GM12878 (cell line): ENCODE data around the gene ZBTB22. TPM values are rescaled to one million over a fixed set of nuclear protein-coding genes. Genes with fewer than 3 reads are reported as not detected.
A peak's percentile ranks its signal among the peaks of the same experiment; 100 is the strongest.

ENCODE experiments used
- BACH1 ChIP-seq: fragments of 450-650 bp; IDR thresholded peaks from 2 replicates; pipeline ENCODE4 v1.6.1; 2017; ENCODE audit warnings: mild to moderate bottlenecking, borderline replicate concordance
- BMI1 ChIP-seq: fragments of 450-650 bp; IDR thresholded peaks from 2 replicates; pipeline ENCODE4 v1.6.1; 2016; ENCODE audit warnings: mild to moderate bottlenecking, moderate library complexity, borderline replicate concordance
- EGR1 ChIP-seq, 2 experiments: IDR thresholded peaks; 1 replicate in 1 of 2; 2 replicates in 1 of 2; pipeline ENCODE4 v1.6.1; 2011 to 2012; ENCODE audit warnings: low read depth in 2 of 2, low read length in 2 of 2, borderline replicate concordance in 1 of 2, mild to moderate bottlenecking in 1 of 2, moderate library complexity in 1 of 2
- FOXK2 ChIP-seq: fragments of 450-650 bp; IDR thresholded peaks from 2 replicates; pipeline ENCODE4 v1.6.1; 2017; ENCODE audit warnings: mild to moderate bottlenecking, moderate library complexity
- HDGF ChIP-seq: fragments of 450-650 bp; IDR thresholded peaks from 2 replicates; pipeline ENCODE4 v1.6.1; 2016; ENCODE audit warnings: antibody characterized with exemption
- IRF3 ChIP-seq: fragments of 450-650 bp; IDR thresholded peaks from 2 replicates; pipeline ENCODE4 v1.6.1; 2014; ENCODE audit warnings: mild to moderate bottlenecking
- MLLT1 ChIP-seq: fragments of 450-650 bp; IDR thresholded peaks from 2 replicates; pipeline ENCODE4 v1.6.1; 2016; ENCODE audit warnings: mild to moderate bottlenecking
- NFIC ChIP-seq: IDR thresholded peaks from 2 replicates; pipeline ENCODE4 v1.6.1; 2012; ENCODE audit warnings: low read depth, mild to moderate bottlenecking, inconsistent platforms, low read length, moderate library complexity
- NFYA ChIP-seq: IDR thresholded peaks from 2 replicates; pipeline ENCODE4 v1.6.1; 2011; ENCODE audit warnings: low read depth, mild to moderate bottlenecking, low read length, improper control_type of control experiment, borderline replicate concordance
- NKRF ChIP-seq: fragments of 450-650 bp; conservative IDR thresholded peaks from 2 replicates; pipeline ENCODE4 v1.6.1; 2017; ENCODE audit warnings: mild to moderate bottlenecking, moderate library complexity
- POLR2A ChIP-seq: IDR thresholded peaks from 2 replicates; pipeline ENCODE4 v1.6.1; 2011; ENCODE audit warnings: low read depth, mild to moderate bottlenecking, low read length
- RAD21 ChIP-seq: IDR thresholded peaks from 2 replicates; pipeline ENCODE4 v1.6.1; 2011; ENCODE audit warnings: mild to moderate bottlenecking, low read depth, low read length, moderate library complexity; ENCODE audit not compliant: insufficient read depth
- USF1 ChIP-seq: IDR thresholded peaks from 2 replicates; pipeline ENCODE4 v1.6.1; 2011; ENCODE audit warnings: borderline replicate concordance, low read depth, mild to moderate bottlenecking, moderate library complexity, mixed read lengths, low read length; ENCODE audit not compliant: insufficient read depth; ENCODE audit errors: extremely low read length
- YY1 ChIP-seq: IDR thresholded peaks from 2 replicates; pipeline ENCODE4 v1.6.1; 2011; ENCODE audit warnings: low read depth, mild to moderate bottlenecking, low read length
- ZNF207 ChIP-seq: fragments of 450-650 bp; IDR thresholded peaks from 2 replicates; pipeline ENCODE4 v1.6.1; 2014; ENCODE audit warnings: antibody characterized with exemption, mild to moderate bottlenecking, borderline replicate concordance
- ZNF274 ChIP-seq: IDR thresholded peaks from one replicate; pipeline ENCODE4 v1.8.0; 2011; ENCODE audit not compliant: insufficient read length, insufficient read depth
- polyA plus RNA-seq, 11 experiments: library from polyadenylated mRNA; depleted of rRNA in 4 of 11; unstranded in 6 of 11; stranded (reverse) in 5 of 11; fragments of >200 nt; fragmentation: Nextera tagmentation in 4 of 11; fragmentation: Illumina TruSeq in 1 of 11; extraction: Ambion mirVana in 4 of 11; extraction: Trizol in 1 of 11; gene quantifications; 1 replicate in 1 of 11; 2 replicates in 10 of 11; pipeline versions ENCODE4 v1.2.1 to v1.2.3, GENCODE V29; 2011 to 2016; ENCODE audit warnings: inconsistent platforms in 2 of 11, missing spikeins in 2 of 11, low read depth in 1 of 11
- total RNA-seq, 4 experiments: library from RNA; depleted of rRNA in 3 of 4; stranded (reverse); fragments of >200 nt in 3 of 4; fragmentation: Illumina TruSeq in 1 of 4; extraction: Trizol in 1 of 4; gene quantifications; 2 replicates each; pipeline versions ENCODE4 v1.2.1 to v1.2.3, GENCODE V29; 2013 to 2021
- TF ChIP-seq, protein P1 (sequence below): fragments of 150-350 bp; IDR thresholded peaks from 2 replicates; pipeline ENCODE4 v1.6.1; 2016; ENCODE audit warnings: low read depth, low read length

Gene ZBTB22
- total and polyA plus RNA-seq, 10 of the 15 experiments (the other 5 are each of a cell fraction or from before 2014, with no cell fraction given) = 0.11 to 9.9 (median 4.8) TPM

GRCh38 chr6:33297956-33298772, 19.4 kb downstream of the ZBTB22 start (continued):
- peak; percentile 34; the same call in 1 of the 2 replicates for TF ChIP-seq FOXK2
- no peak for TF ChIP-seq NFIC
- no peak for TF ChIP-seq NFYA
- no peak for TF ChIP-seq ZNF274
- peak; percentile 31; the same call in 1 of the 2 replicates for TF ChIP-seq ZNF207
- TF ChIP-seq USF1 = no peak
- no peak for TF ChIP-seq RAD21
- TF ChIP-seq YY1 = 0 out of 2 replicates have a peak, but pooled peaks have one; percentile 15
- 0 out of 2 replicates have a peak, but pooled peaks have one; percentile 52 for TF ChIP-seq POLR2A
- TF ChIP-seq NKRF = peak; percentile 93
- 0 out of 2 replicates have a peak, but pooled peaks have one; percentile 25 for TF ChIP-seq MLLT1
- no peak for TF ChIP-seq IRF3
- TF ChIP-seq BACH1 = peak; percentile 41; the same call in 1 of the 2 replicates
- no peak for TF ChIP-seq BMI1
- TF ChIP-seq EGR1 (IDR thresholded peaks at IDR 0.05; ENCODE audit: borderline replicate concordance in 1 of 2, low read depth in 2 of 2, low read length in 2 of 2) = peak in 1 of 2 experiments; percentile 47; a peak in 2 of 3 replicates
- TF ChIP-seq HDGF = 0 out of 2 replicates have a peak, but pooled peaks have one; percentile 69
- TF ChIP-seq, protein P1, sequence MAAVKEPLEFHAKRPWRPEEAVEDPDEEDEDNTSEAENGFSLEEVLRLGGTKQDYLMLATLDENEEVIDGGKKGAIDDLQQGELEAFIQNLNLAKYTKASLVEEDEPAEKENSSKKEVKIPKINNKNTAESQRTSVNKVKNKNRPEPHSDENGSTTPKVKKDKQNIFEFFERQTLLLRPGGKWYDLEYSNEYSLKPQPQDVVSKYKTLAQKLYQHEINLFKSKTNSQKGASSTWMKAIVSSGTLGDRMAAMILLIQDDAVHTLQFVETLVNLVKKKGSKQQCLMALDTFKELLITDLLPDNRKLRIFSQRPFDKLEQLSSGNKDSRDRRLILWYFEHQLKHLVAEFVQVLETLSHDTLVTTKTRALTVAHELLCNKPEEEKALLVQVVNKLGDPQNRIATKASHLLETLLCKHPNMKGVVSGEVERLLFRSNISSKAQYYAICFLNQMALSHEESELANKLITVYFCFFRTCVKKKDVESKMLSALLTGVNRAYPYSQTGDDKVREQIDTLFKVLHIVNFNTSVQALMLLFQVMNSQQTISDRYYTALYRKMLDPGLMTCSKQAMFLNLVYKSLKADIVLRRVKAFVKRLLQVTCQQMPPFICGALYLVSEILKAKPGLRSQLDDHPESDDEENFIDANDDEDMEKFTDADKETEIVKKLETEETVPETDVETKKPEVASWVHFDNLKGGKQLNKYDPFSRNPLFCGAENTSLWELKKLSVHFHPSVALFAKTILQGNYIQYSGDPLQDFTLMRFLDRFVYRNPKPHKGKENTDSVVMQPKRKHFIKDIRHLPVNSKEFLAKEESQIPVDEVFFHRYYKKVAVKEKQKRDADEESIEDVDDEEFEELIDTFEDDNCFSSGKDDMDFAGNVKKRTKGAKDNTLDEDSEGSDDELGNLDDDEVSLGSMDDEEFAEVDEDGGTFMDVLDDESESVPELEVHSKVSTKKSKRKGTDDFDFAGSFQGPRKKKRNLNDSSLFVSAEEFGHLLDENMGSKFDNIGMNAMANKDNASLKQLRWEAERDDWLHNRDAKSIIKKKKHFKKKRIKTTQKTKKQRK = no peak
- TF ChIP-seq, all 136 proteins: peak for 11
